GM21381 (cell line): ENCODE results near the gene PNRC1.
"Not testable (repeated sequence)": the region's sequence is repeated elsewhere in the genome, so short reads cannot be mapped to it uniquely, and the experiment has no call there.

Source experiments
- ATAC-seq: cut with Tn5 transposase; IDR thresholded peaks from one replicate; pipeline ENCODE4 v1.9.1; 2021; ENCODE audit warnings: mild to moderate bottlenecking, moderate library complexity; ENCODE audit not compliant: unreplicated experiment

The PNRC1 gene

GRCh38 chr6:89080281-89081128, at the start of gene PNRC1:
TSS of gene PNRC1 (plus strand) at chr6:89080751. CDS start at chr6:89080895, 144 bp downstream.
- ATAC-seq, result peak; percentile 72

DNA sequence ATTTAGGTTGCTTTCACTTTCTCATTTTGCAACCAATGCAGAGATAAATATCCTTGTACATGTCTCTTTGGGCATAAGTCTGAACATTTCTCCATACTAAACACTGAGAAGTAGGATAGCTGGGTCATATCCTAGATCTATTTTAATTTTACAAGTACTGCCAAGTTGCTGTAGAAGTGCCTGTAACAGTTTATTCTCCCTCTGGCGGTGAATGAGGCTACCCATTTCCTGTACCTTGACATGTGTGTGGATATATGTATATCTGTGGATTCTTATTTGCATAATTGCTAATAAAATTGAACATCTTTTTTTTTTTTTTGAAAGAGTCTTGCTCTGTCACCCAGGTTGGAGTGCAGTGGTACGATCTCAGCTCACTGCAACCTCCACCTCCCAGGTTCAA, 48.0 kb upstream of the PNRC1 start:
- no peak for ATAC-seq

DNA sequence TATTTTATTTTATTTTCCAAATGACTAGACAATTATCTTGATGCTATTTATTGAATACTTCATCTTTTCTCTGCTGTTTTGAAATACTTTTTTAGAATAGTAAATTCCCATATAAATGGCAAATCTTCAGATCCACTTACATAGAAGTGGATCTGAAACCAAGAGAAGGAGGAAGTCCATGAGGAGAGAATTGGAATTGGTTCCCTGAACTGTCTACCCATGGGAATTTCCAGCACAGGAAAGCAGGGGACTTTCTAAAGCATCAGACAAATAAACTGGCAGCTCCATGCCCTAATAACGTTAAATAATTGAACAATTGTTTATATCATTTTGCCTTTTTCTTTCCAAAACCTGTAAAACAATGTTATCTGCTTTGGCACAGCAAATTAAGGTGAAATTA, 47.1 kb upstream of the PNRC1 start:
- no peak for ATAC-seq

GRCh38 chr6:89034116-89034515, 46.4 kb upstream of the PNRC1 start:
- ATAC-seq, result not testable (repeated sequence)

- no peak for ATAC-seq
These were observed 45.8 kb upstream of the PNRC1 start for GRCh38 chr6:89034586-89035251.

DNA sequence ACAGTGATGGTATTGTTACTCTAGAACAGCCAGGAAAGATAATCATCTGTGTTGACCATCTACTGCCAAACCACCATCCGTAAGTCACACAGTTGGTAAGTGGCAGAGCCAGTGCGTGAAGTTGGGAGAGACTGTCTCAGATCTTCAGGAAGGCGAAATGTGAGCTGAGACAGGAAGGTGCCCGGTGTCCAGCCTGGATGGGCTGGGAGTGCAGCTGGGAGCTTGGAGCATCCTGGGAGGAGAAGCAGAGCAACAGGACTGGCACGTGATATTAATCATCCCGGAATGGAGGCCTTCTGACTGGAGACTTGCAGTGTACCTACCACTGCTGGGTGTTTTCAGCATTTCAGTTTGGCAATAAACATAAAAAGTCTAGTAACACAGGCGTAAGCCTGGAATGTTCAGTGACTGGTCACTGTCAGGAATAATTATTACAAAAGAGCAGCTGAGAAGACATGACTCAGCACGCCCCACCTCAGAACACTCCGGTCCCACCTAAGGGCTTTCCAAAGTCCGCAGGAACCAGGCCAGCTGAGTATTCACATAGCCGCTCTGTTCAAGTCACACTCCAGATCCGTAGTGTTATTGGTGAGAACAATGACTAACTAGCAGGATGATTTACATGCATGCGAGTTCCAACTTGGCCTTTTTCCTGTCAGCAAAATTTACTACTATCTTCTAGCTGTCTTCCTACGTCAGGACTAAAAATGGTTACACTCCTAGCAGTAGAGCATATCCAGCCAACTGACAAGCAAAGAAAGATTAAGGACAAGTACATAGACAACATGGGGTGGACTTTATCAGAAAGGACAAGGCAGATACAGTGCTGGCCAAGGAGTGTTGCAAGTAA, 45.1 kb upstream of the PNRC1 start:
- no peak for ATAC-seq

DNA sequence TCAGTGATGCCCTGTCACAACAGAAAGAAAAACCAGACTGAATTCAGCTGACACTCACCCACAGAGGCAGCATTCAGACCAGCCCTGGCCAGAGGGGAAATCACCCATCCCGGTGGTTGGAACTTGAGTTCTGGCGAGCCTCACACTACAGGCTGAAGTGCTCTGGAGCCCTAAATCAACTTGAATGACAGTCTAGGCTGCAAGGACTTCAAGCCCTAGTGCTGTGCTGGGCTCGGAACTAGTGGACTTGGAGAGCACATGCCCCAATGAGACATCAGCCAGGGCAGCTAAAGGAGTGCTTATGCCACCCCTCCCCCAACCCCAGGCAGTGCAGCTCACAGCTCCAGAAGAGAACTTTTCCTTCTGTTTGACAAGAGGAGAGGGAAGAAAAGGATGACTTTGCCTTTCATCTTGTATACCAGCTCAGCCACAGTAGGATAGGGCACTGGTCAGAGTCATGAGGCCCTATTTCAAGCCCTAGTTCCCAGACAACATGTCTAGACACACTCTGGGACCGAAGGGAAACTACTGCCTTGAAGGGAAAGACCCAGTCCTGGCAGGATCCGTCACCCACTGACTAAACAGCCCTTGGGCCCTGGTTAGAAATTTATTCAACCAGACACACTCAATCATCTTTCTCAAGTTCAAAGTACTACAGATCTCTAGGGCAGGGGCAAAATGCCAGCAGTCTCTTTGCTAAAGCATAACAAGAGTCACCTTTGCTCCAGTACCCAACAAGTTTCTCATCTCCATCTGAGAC, 43.2 kb upstream of the PNRC1 start:
- no peak for ATAC-seq

DNA sequence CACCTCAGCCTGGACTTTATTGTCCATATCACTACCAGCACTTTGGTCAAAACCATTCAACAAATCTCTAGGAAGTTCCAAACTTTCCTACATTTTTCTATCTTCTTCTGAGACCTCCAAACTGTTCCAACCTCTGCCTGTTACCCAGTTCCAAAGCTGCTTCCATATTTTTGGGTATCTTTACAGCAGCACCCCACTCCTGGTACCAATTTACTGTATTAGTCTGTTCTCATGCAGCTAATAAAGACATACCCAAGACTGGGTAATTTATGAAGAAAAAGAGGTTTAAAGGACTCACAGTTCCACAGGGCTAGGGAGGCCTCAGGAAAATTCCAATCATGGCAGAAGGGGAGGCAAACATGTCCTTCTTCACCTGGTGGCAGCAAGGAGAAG, 42.7 kb upstream of the PNRC1 start:
- not testable (repeated sequence) for ATAC-seq

- no peak for ATAC-seq
These were observed 37.9 kb upstream of the PNRC1 start for GRCh38 chr6:89042664-89043063.

GRCh38 chr6:89044328-89045010, 36.1 kb upstream of the PNRC1 start:
- no peak for ATAC-seq

DNA sequence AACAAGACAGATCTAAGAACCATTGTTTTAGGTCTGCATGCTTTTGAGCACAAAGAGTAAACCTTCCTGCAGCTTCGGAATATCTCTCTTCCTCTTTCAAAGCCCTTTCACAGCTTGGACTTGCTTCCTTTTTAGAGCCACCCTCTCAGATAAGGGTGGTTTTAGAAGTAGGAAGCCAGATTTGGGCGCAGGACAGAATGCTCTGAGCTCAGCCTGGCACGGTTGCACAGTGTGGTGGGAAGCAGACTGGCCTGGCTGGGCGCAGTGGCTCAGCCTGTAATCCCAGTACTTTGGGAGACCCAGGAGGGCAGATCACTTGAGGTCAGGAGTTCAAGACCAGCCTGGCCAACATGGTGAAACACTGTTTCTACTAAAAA, 35.6 kb upstream of the PNRC1 start:
- ATAC-seq, result no peak

GRCh38 chr6:89045576-89045975, 35.0 kb upstream of the PNRC1 start:
- ATAC-seq, result no peak

- no peak for ATAC-seq
These were observed 33.1 kb upstream of the PNRC1 start for GRCh38 chr6:89047473-89047872.

DNA sequence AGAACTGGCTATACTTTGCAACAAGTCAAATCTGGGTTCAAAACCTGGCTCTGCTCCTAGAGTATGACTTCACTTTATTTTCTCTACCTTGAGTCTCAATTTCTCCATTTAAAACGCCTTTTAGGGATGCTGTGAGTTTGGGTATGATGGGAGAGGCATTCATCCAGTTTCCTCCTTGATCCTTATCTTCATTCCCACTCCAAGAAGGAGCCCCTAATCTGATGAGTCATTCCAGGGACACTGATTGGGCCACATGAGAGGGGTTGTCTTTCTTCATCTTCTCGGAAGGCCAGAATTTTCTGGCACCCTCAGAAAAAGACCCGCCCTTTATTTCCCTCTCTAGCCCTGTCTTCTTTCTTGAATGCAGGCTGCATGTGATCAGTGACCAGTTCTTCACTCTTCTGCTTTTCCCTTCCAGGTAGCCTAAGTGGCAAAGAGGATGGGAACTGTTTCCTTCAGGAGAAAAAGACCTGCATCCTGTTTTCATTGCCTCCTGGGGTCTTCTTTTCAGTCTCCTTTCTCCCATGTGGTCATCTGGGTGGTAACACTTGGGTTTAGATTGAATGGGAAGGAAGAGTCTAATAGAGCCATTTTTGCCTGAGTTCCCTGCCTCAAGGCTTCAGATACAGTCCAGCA, 32.1 kb upstream of the PNRC1 start:
- ATAC-seq, result no peak

DNA sequence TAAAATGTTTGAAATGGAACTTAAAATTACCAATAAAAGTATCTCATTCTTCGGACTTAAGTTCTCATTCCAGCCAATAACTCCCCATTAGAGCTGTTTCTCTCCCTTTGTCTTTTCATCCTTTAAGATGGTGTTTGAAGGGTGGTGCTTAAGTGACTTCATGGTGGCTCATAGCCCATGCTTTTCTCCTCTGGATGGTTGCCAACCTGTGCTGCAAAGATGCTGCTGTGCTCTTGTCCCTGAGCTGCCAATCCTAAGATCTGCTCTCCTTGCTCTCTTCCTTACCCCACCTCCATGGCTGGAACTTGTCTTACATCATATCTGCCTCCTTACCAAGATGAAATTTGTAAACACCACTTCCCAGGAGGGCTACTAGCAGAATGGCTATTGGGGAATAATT, 31.6 kb upstream of the PNRC1 start:
- ATAC-seq, result no peak

DNA sequence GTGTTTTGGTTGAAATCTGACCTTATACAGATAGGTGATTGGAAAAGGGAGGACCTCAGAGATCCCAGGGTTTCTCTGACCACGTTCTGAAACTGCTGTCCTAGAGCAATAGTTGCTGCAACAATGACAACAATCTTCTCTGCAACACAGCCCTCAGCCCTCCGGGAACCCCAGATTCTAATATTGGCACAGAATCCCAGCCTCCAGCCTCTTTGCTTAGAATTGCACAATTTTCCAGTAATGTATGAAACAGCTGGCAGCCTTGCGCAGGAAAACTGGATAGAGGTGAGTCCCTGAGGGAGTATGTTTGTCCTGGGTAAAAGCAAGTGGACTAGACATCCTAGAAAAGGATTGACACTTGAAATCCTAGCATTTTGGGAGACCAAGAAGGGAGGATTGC, 30.4 kb upstream of the PNRC1 start:
- ATAC-seq, result no peak

DNA sequence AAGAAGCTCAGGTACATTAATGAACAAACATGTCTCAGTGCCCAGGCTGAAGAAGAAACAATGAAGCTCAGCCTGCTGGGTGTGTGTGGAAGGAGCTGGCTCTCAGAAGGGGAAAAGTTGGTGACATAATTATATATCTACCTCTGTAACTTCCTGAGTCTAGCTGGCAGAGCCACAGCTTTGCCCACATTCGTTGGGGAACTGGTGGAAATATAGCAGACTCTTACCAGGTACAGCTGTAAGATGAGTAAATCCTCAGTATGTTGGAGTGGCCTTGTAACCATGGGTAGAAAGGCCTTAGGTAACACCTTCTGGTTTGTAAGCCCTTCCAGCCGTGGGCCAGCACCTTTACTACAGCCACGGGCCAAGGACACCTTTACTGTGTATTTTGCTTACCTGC, 29.9 kb upstream of the PNRC1 start:
- no peak for ATAC-seq

GRCh38 chr6:89051676-89052075, 28.9 kb upstream of the PNRC1 start:
- no peak for ATAC-seq

DNA sequence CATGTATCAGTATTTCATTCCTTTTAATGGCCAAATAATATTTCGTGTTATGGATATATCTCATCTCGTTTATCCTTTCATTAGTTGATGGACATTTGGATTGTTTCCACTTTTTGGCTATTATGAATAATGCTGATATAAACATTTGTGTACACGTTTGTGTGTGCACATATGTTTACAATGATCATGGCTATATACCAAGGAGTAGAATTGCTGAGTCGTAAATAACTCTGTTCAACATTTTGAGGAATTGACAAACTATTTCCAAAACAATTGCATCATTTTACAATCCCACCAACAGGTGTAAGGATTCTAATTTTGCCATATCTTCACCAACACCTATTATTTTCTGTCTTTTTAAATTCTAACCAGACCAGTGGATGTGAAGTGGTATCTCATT, 26.3 kb upstream of the PNRC1 start:
- no peak for ATAC-seq

DNA sequence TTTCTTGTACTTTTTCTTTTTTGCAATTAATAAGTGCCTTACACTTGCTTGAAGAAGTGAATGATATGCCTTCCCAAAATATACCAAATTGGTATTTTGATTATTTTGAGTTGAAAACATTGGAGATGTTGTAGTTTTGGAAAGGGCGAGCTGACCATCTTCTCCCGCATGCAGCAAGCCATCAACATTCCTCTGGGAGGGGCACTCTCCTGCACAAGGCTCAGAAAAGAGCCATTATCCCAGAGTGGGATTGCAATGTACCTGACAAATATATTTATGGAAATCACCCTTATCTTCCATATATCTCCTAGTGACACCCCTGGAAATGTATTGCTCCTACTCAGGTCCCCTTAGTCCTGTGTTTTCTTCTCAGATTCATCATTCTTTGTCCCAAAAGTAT, 22.8 kb upstream of the PNRC1 start:
- no peak for ATAC-seq
